ENCODE data around the gene ARL15.

The ARL15 gene

GRCh38 chr5:53980061-53980460 lies 330.3 kb downstream of the ARL15 start:
- Histone ChIP-seq H3K27me3 (ENCODE audit: insufficient read depth, low read length) (no peaks in the 10 kb centered on the region), H3K4me1 (ENCODE audit: insufficient read depth, low read length) (peaks cover 6% of the 10 kb centered on the region; the same call in 1 of the 2 replicates), H3K4me3 (ENCODE audit: low read length) (no peak overlapping the region), H3K9me3 (ENCODE audit: insufficient read depth, low read depth, low read length) (no peaks in the 10 kb centered on the region), H3K9ac (ENCODE audit: low read depth, low read length) (no peak overlapping the region), H3K27ac (ENCODE audit: low read length) (no peak overlapping the region), H3K36me3 (ENCODE audit: insufficient read depth, low read depth, low read length) (no peaks in the 10 kb centered on the region)

- Histone ChIP-seq H3K4me3 (ENCODE audit: low read length) (no peak overlapping the region), H3K27me3 (ENCODE audit: insufficient read depth, low read length) (no peaks in the 10 kb centered on the region), H3K4me1 (ENCODE audit: insufficient read depth, low read length) (no peaks in the 10 kb centered on the region), H3K27ac (ENCODE audit: low read length) (no peak overlapping the region), H3K9me3 (ENCODE audit: insufficient read depth, low read depth, low read length) (no peaks in the 10 kb centered on the region), H3K9ac (ENCODE audit: low read depth, low read length) (no peak overlapping the region), H3K36me3 (ENCODE audit: insufficient read depth, low read depth, low read length) (no peaks in the 10 kb centered on the region)
These were observed 336.4 kb downstream of the ARL15 start for GRCh38 chr5:53974021-53974420.

GRCh38 chr5:53972314-53972713 lies 338.1 kb downstream of the ARL15 start:
- no peak overlapping the region for H3K9ac ChIP-seq (ENCODE audit: low read depth, low read length)
- H3K4me1 ChIP-seq (ENCODE audit: insufficient read depth, low read length), result no peaks in the 10 kb centered on the region
- H3K36me3 ChIP-seq (ENCODE audit: insufficient read depth, low read depth, low read length), result no peaks in the 10 kb centered on the region
- no peaks in the 10 kb centered on the region for H3K9me3 ChIP-seq (ENCODE audit: insufficient read depth, low read depth, low read length)
- no peak overlapping the region for H3K27ac ChIP-seq (ENCODE audit: low read length)
- H3K4me3 ChIP-seq (ENCODE audit: low read length), result no peak overlapping the region
- no peaks in the 10 kb centered on the region for H3K27me3 ChIP-seq (ENCODE audit: insufficient read depth, low read length)

- H3K4me1 ChIP-seq (ENCODE audit: insufficient read depth, low read length), result no peaks in the 10 kb centered on the region
- no peak overlapping the region for H3K9ac ChIP-seq (ENCODE audit: low read depth, low read length)
- no peaks in the 10 kb centered on the region for H3K27me3 ChIP-seq (ENCODE audit: insufficient read depth, low read length)
- no peaks in the 10 kb centered on the region for H3K9me3 ChIP-seq (ENCODE audit: insufficient read depth, low read depth, low read length)
- no peak overlapping the region for H3K27ac ChIP-seq (ENCODE audit: low read length)
- H3K4me3 ChIP-seq (ENCODE audit: low read length), result no peak overlapping the region
- H3K36me3 ChIP-seq (ENCODE audit: insufficient read depth, low read depth, low read length), result no peaks in the 10 kb centered on the region
These were observed 338.8 kb downstream of the ARL15 start for GRCh38 chr5:53971551-53971950.

DNA sequence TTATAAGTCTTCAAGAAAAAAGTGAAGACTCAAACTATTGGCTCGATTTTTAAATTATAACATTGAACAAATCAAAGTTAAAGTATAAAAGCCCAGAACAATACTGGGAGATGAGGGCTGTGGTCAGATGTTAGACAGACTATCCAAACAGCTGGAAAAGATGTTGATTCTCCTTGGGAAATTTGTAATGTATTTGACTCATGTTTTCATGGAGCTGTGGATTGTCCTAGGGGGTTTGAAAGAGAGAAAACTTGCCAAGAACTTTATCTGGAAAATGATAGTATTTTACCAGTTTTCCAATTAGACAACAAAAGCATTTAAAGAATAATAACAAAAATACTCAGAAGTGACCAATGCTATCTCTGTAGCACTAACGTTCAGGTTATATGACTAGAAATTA lies 339.2 kb downstream of the ARL15 start:
- Histone ChIP-seq H3K4me3 (ENCODE audit: low read length) (no peak overlapping the region), H3K36me3 (ENCODE audit: insufficient read depth, low read depth, low read length) (no peaks in the 10 kb centered on the region), H3K4me1 (ENCODE audit: insufficient read depth, low read length) (no peaks in the 10 kb centered on the region), H3K9me3 (ENCODE audit: insufficient read depth, low read depth, low read length) (no peaks in the 10 kb centered on the region), H3K9ac (ENCODE audit: low read depth, low read length) (no peak overlapping the region), H3K27me3 (ENCODE audit: insufficient read depth, low read length) (no peaks in the 10 kb centered on the region), H3K27ac (ENCODE audit: low read length) (no peak overlapping the region)

- H3K36me3 ChIP-seq (ENCODE audit: insufficient read depth, low read depth, low read length), result no peaks in the 10 kb centered on the region
- no peak overlapping the region for H3K9ac ChIP-seq (ENCODE audit: low read depth, low read length)
- H3K4me3 ChIP-seq (ENCODE audit: low read length), result no peak overlapping the region
- no peak overlapping the region for H3K27ac ChIP-seq (ENCODE audit: low read length)
- H3K27me3 ChIP-seq (ENCODE audit: insufficient read depth, low read length), result no peaks in the 10 kb centered on the region
- no peaks in the 10 kb centered on the region for H3K9me3 ChIP-seq (ENCODE audit: insufficient read depth, low read depth, low read length)
- no peaks in the 10 kb centered on the region for H3K4me1 ChIP-seq (ENCODE audit: insufficient read depth, low read length)
These were observed 339.9 kb downstream of the ARL15 start for GRCh38 chr5:53970475-53970874.

- H3K27ac ChIP-seq (ENCODE audit: low read length), result no peak overlapping the region
- no peak overlapping the region for H3K9ac ChIP-seq (ENCODE audit: low read depth, low read length)
- no peaks in the 10 kb centered on the region for H3K27me3 ChIP-seq (ENCODE audit: insufficient read depth, low read length)
- no peaks in the 10 kb centered on the region for H3K4me1 ChIP-seq (ENCODE audit: insufficient read depth, low read length)
- no peaks in the 10 kb centered on the region; the same call in 1 of the 2 replicates for H3K9me3 ChIP-seq (ENCODE audit: insufficient read depth, low read depth, low read length)
- no peaks in the 10 kb centered on the region for H3K36me3 ChIP-seq (ENCODE audit: insufficient read depth, low read depth, low read length)
- H3K4me3 ChIP-seq (ENCODE audit: low read length), result no peak overlapping the region
These were observed 341.1 kb downstream of the ARL15 start for GRCh38 chr5:53969176-53969730.

- no peak overlapping the region for H3K27ac ChIP-seq (ENCODE audit: low read length)
- H3K36me3 ChIP-seq (ENCODE audit: insufficient read depth, low read depth, low read length), result no peaks in the 10 kb centered on the region
- H3K9me3 ChIP-seq (ENCODE audit: insufficient read depth, low read depth, low read length), result no peaks in the 10 kb centered on the region; the same call in 1 of the 2 replicates
- no peaks in the 10 kb centered on the region for H3K27me3 ChIP-seq (ENCODE audit: insufficient read depth, low read length)
- no peaks in the 10 kb centered on the region for H3K4me1 ChIP-seq (ENCODE audit: insufficient read depth, low read length)
- no peak overlapping the region for H3K9ac ChIP-seq (ENCODE audit: low read depth, low read length)
- H3K4me3 ChIP-seq (ENCODE audit: low read length), result no peak overlapping the region
These were observed 344.9 kb downstream of the ARL15 start for GRCh38 chr5:53965459-53965858.

DNA sequence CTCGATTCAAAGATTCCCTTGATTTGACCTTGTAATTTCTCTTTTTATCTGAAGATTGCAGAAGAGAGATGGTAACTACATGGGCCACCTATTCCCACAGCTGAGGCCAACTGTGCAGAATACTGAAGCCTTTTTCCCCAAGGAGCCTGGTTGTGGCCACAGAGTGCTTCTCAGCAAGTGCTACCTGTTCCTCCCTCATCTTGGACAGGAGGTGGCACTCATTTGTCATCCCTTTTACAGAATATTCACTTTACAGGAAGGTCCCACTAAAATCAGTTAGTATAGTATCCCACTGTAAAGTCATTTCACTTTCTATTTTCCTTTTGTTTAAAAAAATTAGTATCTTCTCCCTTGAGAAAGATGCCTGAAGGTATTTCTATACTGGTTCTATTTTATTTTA lies 346.4 kb downstream of the ARL15 start:
- no peaks in the 10 kb centered on the region for H3K4me1 ChIP-seq (ENCODE audit: insufficient read depth, low read length)
- H3K9me3 ChIP-seq (ENCODE audit: insufficient read depth, low read depth, low read length), result no peaks in the 10 kb centered on the region; the same call in 1 of the 2 replicates
- no peak overlapping the region for H3K27ac ChIP-seq (ENCODE audit: low read length)
- H3K27me3 ChIP-seq (ENCODE audit: insufficient read depth, low read length), result no peaks in the 10 kb centered on the region
- no peaks in the 10 kb centered on the region for H3K36me3 ChIP-seq (ENCODE audit: insufficient read depth, low read depth, low read length)
- no peak overlapping the region for H3K9ac ChIP-seq (ENCODE audit: low read depth, low read length)
- H3K4me3 ChIP-seq (ENCODE audit: low read length), result no peak overlapping the region

GRCh38 chr5:53962306-53962705 lies 348.1 kb downstream of the ARL15 start:
- Histone ChIP-seq H3K27ac (ENCODE audit: low read length) (no peak overlapping the region), H3K36me3 (ENCODE audit: insufficient read depth, low read depth, low read length) (no peaks in the 10 kb centered on the region), H3K27me3 (ENCODE audit: insufficient read depth, low read length) (no peaks in the 10 kb centered on the region), H3K4me3 (ENCODE audit: low read length) (no peak overlapping the region), H3K4me1 (ENCODE audit: insufficient read depth, low read length) (no peaks in the 10 kb centered on the region), H3K9me3 (ENCODE audit: insufficient read depth, low read depth, low read length) (peaks cover 2% of the 10 kb centered on the region), H3K9ac (ENCODE audit: low read depth, low read length) (no peak overlapping the region)

DNA sequence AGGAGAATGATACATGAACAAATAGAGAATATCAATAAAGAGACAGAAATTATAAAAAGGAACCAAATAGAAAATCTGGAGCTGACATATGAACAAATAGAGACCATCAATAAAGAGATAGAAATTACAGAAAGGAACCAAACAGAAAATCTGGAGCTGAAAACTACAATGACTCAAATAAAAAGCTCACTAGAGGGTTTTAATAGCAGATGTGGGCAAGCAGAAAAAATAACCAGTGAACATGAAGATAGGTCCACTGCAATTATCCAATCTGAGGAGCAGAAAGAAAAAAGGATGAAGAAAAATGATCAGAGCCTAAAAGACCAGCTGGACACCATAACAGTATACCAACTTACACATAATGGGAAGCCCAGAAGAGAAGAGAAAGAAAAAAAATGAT lies 353.7 kb downstream of the ARL15 start:
- Histone ChIP-seq H3K27me3 (ENCODE audit: insufficient read depth, low read length) (no peaks in the 10 kb centered on the region), H3K27ac (ENCODE audit: low read length) (no peak overlapping the region), H3K4me1 (ENCODE audit: insufficient read depth, low read length) (no peaks in the 10 kb centered on the region), H3K9me3 (ENCODE audit: insufficient read depth, low read depth, low read length) (peaks cover 6% of the 10 kb centered on the region; the same call in 1 of the 2 replicates), H3K4me3 (ENCODE audit: low read length) (no peak overlapping the region), H3K36me3 (ENCODE audit: insufficient read depth, low read depth, low read length) (no peaks in the 10 kb centered on the region), H3K9ac (ENCODE audit: low read depth, low read length) (no peak overlapping the region)

GRCh38 chr5:53956196-53956595 lies 354.2 kb downstream of the ARL15 start:
- no peaks in the 10 kb centered on the region for H3K36me3 ChIP-seq (ENCODE audit: insufficient read depth, low read depth, low read length)
- peaks cover 6% of the 10 kb centered on the region; the same call in 1 of the 2 replicates for H3K9me3 ChIP-seq (ENCODE audit: insufficient read depth, low read depth, low read length)
- no peak overlapping the region for H3K9ac ChIP-seq (ENCODE audit: low read depth, low read length)
- H3K27me3 ChIP-seq (ENCODE audit: insufficient read depth, low read length), result no peaks in the 10 kb centered on the region
- H3K4me3 ChIP-seq (ENCODE audit: low read length), result no peak overlapping the region
- H3K27ac ChIP-seq (ENCODE audit: low read length), result no peak overlapping the region
- no peaks in the 10 kb centered on the region for H3K4me1 ChIP-seq (ENCODE audit: insufficient read depth, low read length)

Measured in iPS-20b (cell line).